Bronchial epithelial cell (primary cell): ENCODE results near the gene ZNF134. TPM values are rescaled to one million over a fixed set of nuclear protein-coding genes. Genes with fewer than 3 reads are reported as not detected.

Source experiments
- DNase-seq: peaks from one replicate; pipeline ENCODE4 v3.0.0-alpha.2; 2010; ENCODE audit warnings: low read depth
- FAIRE-seq: peaks from 2 replicates; lab custom pipeline; 2011; peaks lifted over from hg19 to GRCh38; lab: Jason Lieb, UNC
- H3K27me3 ChIP-seq: 2 replicates; pipeline ENCODE4 v1.5.1; 2011; ENCODE audit warnings: low read length; ENCODE audit not compliant: control insufficient read depth, insufficient read depth
- H3K36me3 ChIP-seq: 2 replicates; pipeline ENCODE4 v1.5.1; 2011; ENCODE audit warnings: low read length; ENCODE audit not compliant: control insufficient read depth, insufficient read depth
- H3K4me3 ChIP-seq: 2 replicates; pipeline ENCODE4 v1.5.1; 2011; ENCODE audit warnings: mild to moderate bottlenecking, low read depth, low read length, control low read depth
- total RNA-seq: library from RNA; depleted of rRNA; stranded (reverse); fragments of >200 nt; gene quantifications from 2 replicates; pipeline ENCODE4 v1.2.1, GENCODE V29; 2014
- TF ChIP-seq, protein P1 (sequence below): IDR thresholded peaks from 2 replicates; pipeline ENCODE4 v1.5.1; 2011; ENCODE audit warnings: mild to moderate bottlenecking, moderate library complexity, low read length, control low read depth, inconsistent platforms; ENCODE audit not compliant: insufficient read depth, severe bottlenecking

The ZNF134 gene
- total RNA-seq, 1 donor from 2014 or later: 17.1 TPM

DNA sequence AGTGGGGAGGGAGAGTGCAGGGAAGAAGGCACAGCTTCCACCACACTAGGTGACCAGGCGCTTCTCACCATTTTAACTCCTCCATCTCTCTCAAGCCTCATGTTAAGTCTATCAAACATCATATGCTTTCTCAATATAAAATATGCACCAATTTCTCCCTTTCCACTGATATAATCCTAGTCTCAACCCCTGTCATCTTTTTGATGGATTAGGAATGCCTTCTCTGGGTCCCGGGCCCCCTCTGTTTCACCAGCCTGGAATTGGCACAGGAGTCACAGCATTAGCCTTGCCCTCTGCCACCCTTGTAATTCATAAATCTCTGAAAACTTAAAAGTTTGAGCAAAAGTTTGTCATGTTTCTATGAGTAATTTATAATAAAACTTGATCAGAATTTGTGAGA is 54.6 kb downstream of the ZNF134 start, which contains the start of gene ZSCAN4:
Gene ZSCAN4 (plus strand): TSS at position 301 of the 400 bp plus-strand sequence. CDS start 7,211 bp downstream, outside the sequence.
- no peaks in the 10 kb centered on the region for H3K27me3 ChIP-seq
- H3K4me3 ChIP-seq: no peak within 1 kb of the TSS
- DNase-seq (no peak), FAIRE-seq (no peak)
- no peaks in the 10 kb centered on the region for H3K36me3 ChIP-seq
- TF ChIP-seq, protein P1, sequence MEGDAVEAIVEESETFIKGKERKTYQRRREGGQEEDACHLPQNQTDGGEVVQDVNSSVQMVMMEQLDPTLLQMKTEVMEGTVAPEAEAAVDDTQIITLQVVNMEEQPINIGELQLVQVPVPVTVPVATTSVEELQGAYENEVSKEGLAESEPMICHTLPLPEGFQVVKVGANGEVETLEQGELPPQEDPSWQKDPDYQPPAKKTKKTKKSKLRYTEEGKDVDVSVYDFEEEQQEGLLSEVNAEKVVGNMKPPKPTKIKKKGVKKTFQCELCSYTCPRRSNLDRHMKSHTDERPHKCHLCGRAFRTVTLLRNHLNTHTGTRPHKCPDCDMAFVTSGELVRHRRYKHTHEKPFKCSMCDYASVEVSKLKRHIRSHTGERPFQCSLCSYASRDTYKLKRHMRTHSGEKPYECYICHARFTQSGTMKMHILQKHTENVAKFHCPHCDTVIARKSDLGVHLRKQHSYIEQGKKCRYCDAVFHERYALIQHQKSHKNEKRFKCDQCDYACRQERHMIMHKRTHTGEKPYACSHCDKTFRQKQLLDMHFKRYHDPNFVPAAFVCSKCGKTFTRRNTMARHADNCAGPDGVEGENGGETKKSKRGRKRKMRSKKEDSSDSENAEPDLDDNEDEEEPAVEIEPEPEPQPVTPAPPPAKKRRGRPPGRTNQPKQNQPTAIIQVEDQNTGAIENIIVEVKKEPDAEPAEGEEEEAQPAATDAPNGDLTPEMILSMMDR: no peak

GRCh38 chr19:57671124-57671895 is 57.3 kb downstream of the ZNF134 start:
- no peaks in the 10 kb centered on the region for H3K36me3 ChIP-seq
- no peaks in the 10 kb centered on the region for H3K27me3 ChIP-seq
- no peak overlapping the region for H3K4me3 ChIP-seq
- FAIRE-seq: no peak
- TF ChIP-seq, protein P1: no peak
- no peak for DNase-seq

DNA sequence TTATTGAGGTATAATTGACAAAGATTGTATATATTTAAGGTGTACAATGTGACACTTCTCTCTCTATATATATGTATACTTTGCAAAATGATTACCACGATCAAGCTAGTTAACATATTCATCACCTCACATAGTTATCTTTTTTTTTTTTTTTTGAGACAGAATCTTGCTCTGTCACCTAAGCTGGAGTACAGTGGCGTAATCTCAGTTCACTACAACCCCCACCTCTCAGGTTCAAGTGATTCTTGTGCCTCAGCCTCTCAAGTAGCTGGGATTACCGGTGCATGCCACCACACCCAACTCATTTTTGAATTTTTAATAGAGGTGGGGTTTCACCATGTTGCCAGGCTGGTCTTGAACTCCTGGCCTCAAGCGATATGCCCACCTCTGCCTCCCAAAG is 58.4 kb downstream of the ZNF134 start:
- FAIRE-seq (no peak), DNase-seq (no peak)
- TF ChIP-seq, protein P1: no peak
- Histone ChIP-seq H3K27me3 (no peaks in the 10 kb centered on the region), H3K4me3 (no peak overlapping the region), H3K36me3 (no peaks in the 10 kb centered on the region)

Other genes with a start within 250 kb of the ZNF134 start
- gene ZNF548, start 224.4 kb upstream of the ZNF134 start, total RNA-seq: 30.1 and 31.9 TPM in 2 replicates
- gene ZNF17, start 203.1 kb upstream of the ZNF134 start, total RNA-seq: 9.0 and 11.3 TPM in 2 replicates
- gene ZNF749, start 178.9 kb upstream of the ZNF134 start, total RNA-seq: 18.4 and 23.2 TPM in 2 replicates
- 0.53 and 1.2 TPM in 2 replicates for gene VN1R1, start 157.1 kb upstream of the ZNF134 start, total RNA-seq
- 11.8 and 24.3 TPM in 2 replicates for gene ZNF772, start 136.7 kb upstream of the ZNF134 start, total RNA-seq
- 17.6 and 33.8 TPM in 2 replicates for gene ZNF419, start 126.5 kb upstream of the ZNF134 start, total RNA-seq
- 20.5 and 31.7 TPM in 2 replicates for gene ZNF773, start 114.3 kb upstream of the ZNF134 start, total RNA-seq
- gene ZNF549, start 86.9 kb upstream of the ZNF134 start, total RNA-seq: 6.9 and 7.6 TPM in 2 replicates
- gene ZNF550, start 54.4 kb upstream of the ZNF134 start, total RNA-seq: 6.3 and 9.7 TPM in 2 replicates
- 5.5 and 7.4 TPM in 2 replicates for gene ZNF416, start 35.3 kb upstream of the ZNF134 start, total RNA-seq
- 7.4 and 8.4 TPM in 2 replicates for gene ZIK1, start 30.1 kb upstream of the ZNF134 start, total RNA-seq
- gene ZNF530, start 14.4 kb upstream of the ZNF134 start, total RNA-seq: 3.7 and 3.9 TPM in 2 replicates
- 11.1 and 13.8 TPM in 2 replicates for gene ZNF211, start 18.9 kb downstream of the ZNF134 start, total RNA-seq
- 0.13 TPM in 1 of 2 replicates, not detected in the other for gene ZSCAN4, start 54.7 kb downstream of the ZNF134 start, total RNA-seq
- 6.5 and 6.8 TPM in 2 replicates for gene ZNF551, start 67.7 kb downstream of the ZNF134 start, total RNA-seq
- 0.53 and 1.2 TPM in 2 replicates for gene ZNF154, start 95.0 kb downstream of the ZNF134 start, total RNA-seq
- gene ZNF671, start 113.4 kb downstream of the ZNF134 start, total RNA-seq: 5.8 and 7.3 TPM in 2 replicates
- gene ZNF776, start 132.6 kb downstream of the ZNF134 start, total RNA-seq: 12.4 and 14.0 TPM in 2 replicates
- 11.6 and 16.1 TPM in 2 replicates for gene ZNF586, start 155.4 kb downstream of the ZNF134 start, total RNA-seq
- gene ZNF552, start 200.7 kb downstream of the ZNF134 start, total RNA-seq: 7.0 and 8.2 TPM in 2 replicates
- 19.8 and 36.1 TPM in 2 replicates for gene ZNF587B, start 216.1 kb downstream of the ZNF134 start, total RNA-seq
- gene ZNF587, start 235.6 kb downstream of the ZNF134 start, total RNA-seq: 11.8 and 19.5 TPM in 2 replicates